GM19025 (cell line): ENCODE measurements around the gene SH2D5.

Experiments used
- ATAC-seq: cut with Tn5 transposase; IDR thresholded peaks from one replicate; pipeline ENCODE4 v1.9.1; 2021; ENCODE audit warnings: mild to moderate bottlenecking, low read depth, moderate library complexity; ENCODE audit not compliant: unreplicated experiment

Gene SH2D5

GRCh38 chr1:20732588-20733359 is at the start of gene SH2D5:
Gene SH2D5, minus strand, starts transcription at chr1:20732703. Its CDS starts 4,659 bp downstream, at chr1:20728044.
- peak; percentile 49 for ATAC-seq

- ATAC-seq, result no peak
Observed at GRCh38 chr1:20775700-20776099, 43.2 kb upstream of the SH2D5 start.

GRCh38 chr1:20771780-20772179 is 39.3 kb upstream of the SH2D5 start:
- ATAC-seq, result no peak

GRCh38 chr1:20770314-20771087 is 38.0 kb upstream of the SH2D5 start:
- no peak for ATAC-seq

- no peak for ATAC-seq
Observed at GRCh38 chr1:20767271-20767670, 34.8 kb upstream of the SH2D5 start.

GRCh38 chr1:20763417-20763816 is 30.9 kb upstream of the SH2D5 start:
- ATAC-seq, result no peak

GRCh38 chr1:20760322-20760721 is 27.8 kb upstream of the SH2D5 start:
- no peak for ATAC-seq

GRCh38 chr1:20753589-20753988 is 21.1 kb upstream of the SH2D5 start:
- ATAC-seq, result no peak

- no peak for ATAC-seq
Observed at GRCh38 chr1:20751462-20751990, 19.0 kb upstream of the SH2D5 start.

- no peak for ATAC-seq
Observed at GRCh38 chr1:20742671-20743070, 10.2 kb upstream of the SH2D5 start.

GRCh38 chr1:20740781-20741180 is 8.3 kb upstream of the SH2D5 start:
- no peak for ATAC-seq

GRCh38 chr1:20739225-20739624 is 6.7 kb upstream of the SH2D5 start:
- no peak for ATAC-seq

GRCh38 chr1:20735581-20736111 is 3.1 kb upstream of the SH2D5 start:
- ATAC-seq, result no peak

GRCh38 chr1:20733360-20733975 is 965 bp upstream of the SH2D5 start:
- no peak for ATAC-seq

GRCh38 chr1:20732071-20732587 is 374 bp downstream of the SH2D5 start:
- ATAC-seq, result peak; percentile 62

- peak; percentile 16 for ATAC-seq
Observed at GRCh38 chr1:20731057-20731991, 1.2 kb downstream of the SH2D5 start.

GRCh38 chr1:20730690-20731056 is 1.8 kb downstream of the SH2D5 start:
- no peak for ATAC-seq

- no peak for ATAC-seq
Observed at GRCh38 chr1:20729990-20730689, 2.4 kb downstream of the SH2D5 start.
